HG02642 (cell line): ENCODE measurements around the gene ERF.

Source experiments
- ATAC-seq: cut with Tn5 transposase; IDR thresholded peaks from one replicate; pipeline ENCODE4 v1.9.1; 2021; ENCODE audit warnings: mild to moderate bottlenecking; ENCODE audit not compliant: unreplicated experiment, poor library complexity

The ERF gene

DNA sequence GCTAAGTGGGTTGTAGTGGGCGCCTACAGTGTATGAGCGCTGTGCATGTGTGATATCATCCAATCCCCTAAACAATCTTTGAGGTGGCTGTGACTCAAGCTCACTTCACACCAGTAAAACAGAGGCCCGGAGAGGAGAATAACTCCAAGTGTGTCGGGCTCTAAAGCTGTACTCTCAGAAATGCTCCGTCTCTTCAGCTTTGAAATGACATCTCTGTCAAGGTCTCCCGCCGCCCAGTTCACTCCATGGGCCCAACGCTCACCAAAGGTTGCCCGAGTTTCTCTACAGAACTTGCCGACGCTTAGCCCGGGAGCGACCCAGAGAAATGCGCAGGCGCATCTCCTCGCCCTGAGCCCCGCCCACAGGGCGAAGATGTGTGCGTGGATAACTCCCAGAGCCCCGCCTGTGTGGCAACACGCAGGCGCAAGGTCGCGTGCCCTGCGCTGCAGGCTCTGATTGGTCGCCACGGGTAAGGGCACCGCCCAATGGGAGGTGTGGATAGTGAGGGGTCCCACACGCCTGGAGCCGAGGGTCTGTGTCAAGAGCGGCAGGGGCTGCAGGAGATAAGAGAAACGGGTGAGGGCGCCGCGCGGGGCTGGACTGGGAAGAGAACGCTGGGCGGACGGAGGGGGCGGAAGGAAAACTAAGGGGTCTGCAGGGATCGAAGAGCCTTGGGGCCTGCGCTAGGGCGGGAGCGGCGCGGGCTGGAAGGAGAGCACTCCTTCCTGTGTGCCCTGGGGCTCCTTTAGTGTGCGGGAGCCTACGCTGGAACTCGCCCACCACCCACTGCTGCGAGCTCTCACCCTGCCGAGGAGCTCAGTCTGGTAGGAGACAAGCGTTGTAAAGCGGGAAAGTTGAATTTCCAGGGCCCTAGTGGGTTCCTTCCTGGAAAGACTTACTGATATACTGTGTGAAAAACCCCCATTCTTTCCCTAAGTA is 34.8 kb downstream of the ERF start, which contains the start of gene ZNF526:
ZNF526 (plus strand) TSS at position 501 of the 939 bp plus-strand sequence. CDS start 4,092 bp downstream, outside the sequence.
- ATAC-seq, result peak; percentile 80

DNA sequence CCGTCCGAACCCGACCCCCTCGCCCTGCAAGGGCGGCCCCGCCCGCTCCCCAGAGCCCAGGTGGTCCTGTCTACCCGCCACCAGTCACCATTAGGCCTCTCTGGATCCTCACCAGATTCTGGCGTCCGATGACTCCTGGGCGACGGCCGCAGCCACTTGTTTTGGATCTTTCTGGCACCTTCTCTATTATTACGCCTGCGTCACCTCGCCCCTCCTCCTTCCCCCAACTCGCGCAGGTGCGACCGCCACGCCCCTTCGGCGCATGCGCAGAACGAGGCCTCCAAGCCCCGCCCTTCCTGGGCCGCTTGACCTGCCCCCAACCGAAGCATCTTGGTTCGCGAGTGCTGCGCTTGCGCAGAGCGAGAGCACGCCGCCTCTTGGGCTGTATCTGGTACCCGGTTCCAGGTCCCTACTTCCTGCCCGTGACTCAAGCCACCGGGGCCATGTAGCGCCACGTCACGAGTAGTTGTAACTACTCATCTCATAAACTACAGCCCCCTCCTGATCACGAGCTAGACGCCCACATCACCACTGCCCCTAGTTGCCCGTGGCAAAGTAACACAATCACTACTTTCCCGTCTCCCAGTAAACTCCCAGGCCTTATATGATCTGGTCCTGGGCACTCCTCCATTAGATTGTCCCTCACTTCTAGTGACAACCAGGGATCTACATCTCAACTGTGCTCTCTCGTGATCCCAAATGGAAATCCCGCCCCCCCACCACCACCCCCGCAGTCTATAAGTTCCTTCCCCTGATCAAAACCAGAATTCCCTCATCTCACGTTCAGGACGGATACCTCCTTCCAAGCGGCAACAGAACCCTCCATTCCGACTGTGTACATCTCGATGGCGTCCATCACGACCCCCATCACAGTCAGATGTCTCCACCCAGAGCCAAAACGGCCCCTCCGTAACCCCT is 37.1 kb downstream of the ERF start, which contains the start of gene DEDD2:
DEDD2 (minus strand) TSS at position 158 of the 918 bp plus-strand sequence. CDS start 670 bp downstream, outside the sequence.
- ATAC-seq, result peak; percentile 72

DNA sequence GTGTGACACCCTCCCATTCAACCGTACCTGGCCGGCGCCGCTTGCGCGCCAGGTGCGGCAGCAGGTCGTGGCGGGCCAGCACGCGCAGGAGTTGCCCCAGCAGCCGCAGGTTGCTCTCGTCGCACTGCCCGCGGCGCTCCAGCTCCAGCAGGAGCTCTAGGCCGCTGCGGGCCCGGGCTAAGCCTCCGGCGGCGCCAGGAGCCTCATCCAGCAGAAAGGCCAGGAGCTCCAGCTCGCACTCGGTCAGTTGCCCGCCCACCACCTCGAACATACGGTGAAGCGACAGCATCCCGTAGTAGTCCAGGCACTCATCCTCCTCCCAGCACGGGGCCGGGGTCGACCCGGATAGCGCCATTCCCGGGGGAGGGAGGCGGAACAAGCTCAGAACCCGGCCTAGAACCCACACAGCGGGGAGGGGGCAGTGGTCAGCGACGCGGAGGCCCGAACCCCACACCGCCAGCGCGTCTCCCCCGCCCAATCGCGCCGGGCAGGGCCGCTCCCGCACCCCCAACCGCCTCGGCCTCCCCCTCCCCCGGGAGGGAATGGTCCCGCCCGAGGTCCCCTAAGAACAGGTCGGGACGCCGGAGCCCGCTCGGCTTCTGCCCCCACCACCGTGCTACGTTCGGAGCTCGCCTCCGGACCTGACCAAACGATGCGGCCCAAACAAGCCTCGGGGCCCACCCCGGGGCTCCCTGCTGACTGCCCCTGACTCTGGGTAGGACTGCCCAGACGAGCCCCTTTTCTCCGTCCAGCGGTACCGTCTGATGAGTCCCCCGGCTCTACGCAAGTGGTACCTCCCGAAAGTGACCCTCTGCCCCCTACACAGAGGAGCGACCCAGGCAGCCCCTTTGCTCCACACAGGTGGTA is 38.0 kb downstream of the ERF start:
- peak; percentile 5 for ATAC-seq

DNA sequence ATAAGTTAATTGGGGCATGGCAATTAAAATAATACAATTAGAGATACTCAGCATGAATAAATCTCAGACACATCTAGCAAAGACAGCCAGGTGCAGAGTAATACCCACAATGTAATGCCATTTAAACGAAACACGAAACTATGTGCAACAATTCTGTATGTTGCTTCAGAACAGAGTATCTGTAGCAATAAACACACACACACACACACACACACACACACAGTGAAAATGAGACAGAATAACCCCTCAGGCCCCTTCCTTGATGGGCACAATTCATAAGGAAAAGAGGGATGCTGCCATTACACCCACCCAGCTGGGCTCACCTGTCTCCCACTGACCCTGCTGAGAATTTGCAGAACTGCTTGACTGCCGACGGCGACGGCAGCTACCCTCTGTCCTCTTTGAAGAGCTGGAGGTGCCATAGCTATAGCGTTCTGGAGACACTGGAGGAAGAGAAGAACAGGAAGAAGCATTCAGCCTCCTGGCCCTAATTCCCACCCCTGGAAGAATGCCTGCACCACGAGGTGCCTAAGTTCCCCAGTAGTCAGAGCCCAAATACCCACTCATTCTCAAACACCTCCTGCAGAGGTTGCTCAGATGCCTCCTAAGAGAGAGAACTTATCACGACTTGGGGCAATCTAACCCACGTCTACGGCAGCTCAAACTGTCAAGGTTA is 40.0 kb downstream of the ERF start:
- no peak for ATAC-seq

DNA sequence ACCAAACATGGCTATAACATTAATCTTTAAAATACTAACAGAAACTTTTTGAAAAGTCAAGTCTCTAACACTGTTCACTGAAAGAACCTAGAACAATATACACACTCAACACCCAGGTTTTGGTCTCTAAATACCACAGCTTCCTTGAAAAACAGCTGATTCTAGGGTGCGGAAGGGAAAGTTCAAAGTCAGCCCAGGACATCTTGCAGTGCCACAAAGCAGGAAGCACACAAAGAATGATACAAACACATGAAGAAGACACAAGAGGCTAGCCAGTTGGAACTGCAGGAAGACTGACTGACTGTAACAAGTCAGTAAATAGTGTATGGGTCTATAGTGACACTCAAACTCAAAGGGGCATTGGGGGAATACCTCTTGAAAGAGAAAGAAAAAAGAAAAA is 42.0 kb downstream of the ERF start:
- ATAC-seq, result no peak

DNA sequence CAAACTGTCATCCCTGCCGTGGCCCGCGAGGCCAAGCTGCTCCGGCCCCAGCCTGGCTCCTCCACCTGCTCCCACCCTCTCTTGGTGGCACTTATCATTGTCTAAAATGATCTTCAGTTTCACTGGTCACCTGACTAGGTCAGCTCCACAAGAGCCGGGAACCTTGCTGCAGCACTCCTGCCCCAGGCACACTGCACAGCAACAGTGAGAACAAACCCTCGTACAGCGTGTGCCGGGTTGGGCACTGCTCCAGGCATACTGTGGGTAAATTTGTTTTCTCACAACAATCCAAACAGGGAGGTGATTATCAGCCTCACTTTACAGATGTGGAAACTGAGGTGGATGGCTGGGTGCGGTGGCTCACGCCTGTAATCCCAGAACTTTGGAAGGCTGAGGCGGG is 46.3 kb downstream of the ERF start:
- no peak for ATAC-seq

DNA sequence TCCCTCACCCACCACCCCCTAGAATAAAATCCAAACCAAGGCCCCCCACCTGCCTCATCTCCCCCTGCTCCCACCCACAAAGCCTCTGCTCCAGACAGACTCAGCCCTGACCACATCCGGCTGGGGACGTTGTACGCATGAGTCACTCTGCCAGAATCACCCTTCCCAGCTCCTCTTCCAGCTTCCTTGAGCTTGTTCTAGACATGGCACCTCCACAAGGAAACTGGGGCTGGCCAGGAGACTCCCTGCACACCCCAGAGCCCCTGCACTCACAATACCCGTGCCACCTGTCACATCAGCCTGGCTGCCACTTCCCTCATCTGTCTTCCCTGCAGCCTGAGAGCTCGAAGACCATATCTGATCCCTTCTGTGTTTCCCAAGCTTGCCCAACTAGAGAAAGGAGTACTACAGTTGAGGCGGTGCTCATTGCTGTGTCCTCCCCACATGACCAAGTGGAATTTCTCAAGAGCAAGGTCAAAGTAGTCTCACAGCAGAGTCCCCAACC is 47.1 kb downstream of the ERF start:
- ATAC-seq, result no peak

DNA sequence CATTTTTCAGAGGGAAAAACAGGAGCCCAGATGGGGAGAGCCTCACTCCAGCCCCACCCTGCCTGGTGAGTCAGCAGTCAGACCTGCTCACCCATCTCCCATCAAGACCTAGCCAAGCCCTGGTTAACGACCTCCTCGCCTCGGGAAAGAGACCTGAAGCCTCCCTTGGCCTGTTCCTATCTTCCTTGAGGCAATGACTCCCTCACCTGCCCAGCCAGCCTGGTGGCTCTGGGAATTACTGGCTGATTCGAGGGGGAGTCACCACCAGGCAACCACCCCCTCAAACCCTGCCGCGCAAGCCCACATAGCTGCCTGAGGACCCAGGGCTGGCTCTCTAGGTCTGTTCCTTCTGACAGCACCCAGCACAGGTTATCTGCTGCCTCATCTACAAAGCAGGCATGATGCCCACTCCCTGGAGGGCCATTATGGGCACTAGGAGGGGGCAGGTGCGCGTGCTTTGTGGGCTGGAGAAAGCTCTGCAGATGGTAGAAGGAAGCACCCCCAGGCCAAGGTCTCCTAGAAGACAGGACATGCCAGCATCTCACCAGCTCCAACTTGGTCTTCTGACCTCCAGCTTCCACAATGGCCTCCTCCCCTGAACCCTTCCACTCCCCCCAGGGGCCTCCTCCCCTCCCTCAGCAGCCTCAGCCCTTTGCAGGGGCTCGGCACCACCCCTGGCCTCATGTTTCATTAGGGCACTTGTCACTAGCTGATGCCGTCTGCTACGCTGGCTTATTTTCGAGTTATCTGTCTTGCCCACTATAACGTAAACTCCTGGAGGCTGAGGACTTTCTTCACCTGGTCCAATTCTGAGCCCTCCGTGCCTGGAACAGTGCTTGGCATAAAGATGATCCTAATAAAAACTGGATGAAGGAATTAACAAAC is 47.8 kb downstream of the ERF start:
- ATAC-seq, result no peak

DNA sequence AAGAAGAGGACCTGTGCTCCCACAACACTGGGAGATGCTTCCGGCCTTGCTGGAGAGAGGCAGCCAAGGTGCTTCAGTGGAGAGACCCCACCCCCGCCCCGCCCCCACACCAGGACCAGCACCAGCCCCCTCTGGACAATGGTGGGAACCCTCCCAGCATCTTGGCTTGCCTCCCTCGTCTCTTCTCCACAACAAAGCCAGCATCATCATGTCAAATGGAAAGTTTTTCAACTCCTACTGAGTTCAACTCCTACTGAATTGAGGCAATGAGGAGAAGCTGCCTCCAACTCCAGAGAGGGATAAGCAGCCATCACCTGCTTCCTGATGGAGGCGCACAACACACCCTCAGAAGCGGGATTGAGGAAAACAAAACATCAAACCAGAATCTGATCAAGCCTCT is 50.3 kb downstream of the ERF start:
- no peak for ATAC-seq

DNA sequence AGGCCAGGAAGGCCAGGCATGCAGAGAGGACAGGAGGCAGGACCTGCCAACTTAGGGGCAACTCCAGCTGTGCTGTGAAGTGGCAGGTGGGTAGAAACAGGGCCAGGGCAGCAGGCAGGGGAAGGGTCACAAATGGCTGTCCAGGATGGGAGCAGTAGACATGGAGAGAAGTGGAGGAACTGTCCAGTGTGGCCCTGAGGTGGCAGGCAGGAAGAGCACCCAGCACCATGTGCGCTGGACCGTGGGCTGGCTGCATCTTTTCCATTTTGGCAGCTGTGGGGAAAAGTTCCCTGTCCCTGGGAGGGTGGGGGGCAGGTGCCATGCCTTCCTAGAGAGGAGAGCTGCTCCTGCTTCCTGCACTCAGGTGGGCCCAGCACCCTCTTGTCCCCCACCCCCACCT is 51.2 kb downstream of the ERF start:
- no peak for ATAC-seq

DNA sequence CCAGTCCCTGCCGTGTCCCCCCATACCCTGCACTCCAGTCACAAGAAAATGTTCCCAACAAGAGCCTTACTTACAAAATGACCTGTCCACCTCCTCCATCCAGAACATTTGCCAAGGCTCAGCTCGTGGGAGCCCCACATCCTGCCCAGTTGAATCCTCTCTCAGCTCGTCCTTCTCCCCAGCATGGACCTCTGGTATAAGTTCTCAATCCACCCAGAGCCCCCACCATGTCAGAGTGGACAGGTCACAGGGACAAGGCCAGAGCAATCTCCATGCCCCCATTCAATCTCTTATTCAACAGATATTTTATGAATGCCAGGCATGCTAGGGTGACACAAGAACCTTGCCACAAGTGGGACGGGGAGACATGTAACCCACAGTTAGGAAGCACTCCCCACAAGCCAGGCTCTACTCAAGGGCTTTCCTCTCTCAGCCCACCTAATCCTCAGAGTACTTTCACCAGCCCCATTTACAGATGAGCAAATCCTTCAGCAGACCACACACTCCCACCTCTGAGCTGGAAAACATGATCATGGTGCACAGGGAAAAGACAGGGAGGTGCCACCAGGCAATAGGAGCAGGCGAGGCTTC is 52.5 kb downstream of the ERF start:
- ATAC-seq, result no peak

DNA sequence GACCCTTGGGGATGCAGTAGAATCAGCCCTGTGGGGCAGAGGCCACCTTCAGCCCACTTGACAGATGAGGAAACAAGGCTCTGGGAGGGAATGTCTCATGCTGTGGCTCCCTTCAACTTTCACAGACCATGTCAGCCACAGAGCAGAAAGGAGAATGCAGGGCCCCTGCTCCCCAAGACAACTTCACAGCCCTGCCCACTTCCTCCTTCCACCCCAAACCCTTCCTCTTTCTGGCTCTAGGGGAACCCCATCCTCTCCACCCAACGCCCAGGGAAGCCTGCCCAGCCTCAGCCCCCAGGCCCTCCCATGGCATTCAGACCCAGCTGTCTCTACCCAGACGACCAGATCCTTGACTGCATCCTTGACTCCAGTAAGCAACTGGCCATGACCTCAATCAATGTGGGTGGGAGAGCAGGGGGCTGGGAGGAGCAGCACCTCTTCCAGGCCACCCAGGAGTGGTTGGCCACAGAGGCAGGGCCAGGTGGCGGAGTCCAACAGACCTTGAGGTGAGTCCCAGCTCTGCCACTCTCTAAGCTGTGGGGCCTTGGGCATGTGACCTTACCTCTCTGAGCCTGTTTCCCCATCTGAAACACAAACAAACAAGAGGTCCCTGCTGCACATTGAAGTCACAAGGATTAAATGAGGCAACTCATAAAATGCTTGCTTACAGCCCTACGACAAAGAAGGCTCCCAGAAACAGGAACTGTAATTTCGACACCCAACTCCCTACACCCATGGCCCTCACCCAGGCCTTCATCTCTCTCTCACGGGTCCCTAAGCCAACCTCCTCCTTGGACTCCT is 53.2 kb downstream of the ERF start:
- peak; percentile 40 for ATAC-seq

DNA sequence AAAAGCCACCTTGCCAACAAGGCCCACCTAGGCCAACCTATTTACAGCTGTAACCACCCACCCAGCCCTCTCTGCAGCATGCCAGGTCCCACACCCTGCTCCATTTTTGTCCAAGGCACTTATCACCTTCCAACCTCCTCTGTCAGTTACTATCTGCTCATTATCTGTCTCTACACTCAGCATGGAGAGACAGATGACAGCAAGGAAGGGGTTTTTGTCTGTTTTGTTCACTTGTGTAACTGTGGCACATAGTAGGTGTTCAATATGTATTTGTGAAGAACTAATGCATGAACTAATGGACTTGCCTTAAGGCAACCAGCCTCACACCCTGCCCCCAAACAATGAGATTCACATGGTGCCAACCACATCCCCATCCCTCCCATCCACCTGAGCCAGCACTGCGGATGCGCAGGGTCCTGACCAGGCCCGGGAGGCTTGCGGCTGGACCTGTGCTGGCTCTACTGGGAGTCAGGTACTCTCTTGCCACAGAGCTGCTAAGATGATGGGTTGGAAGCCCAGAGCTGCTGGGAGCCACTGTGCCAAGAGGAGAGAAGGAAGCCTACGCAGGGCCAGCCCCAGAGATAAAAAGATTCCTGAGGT is 54.7 kb downstream of the ERF start:
- ATAC-seq, result no peak

DNA sequence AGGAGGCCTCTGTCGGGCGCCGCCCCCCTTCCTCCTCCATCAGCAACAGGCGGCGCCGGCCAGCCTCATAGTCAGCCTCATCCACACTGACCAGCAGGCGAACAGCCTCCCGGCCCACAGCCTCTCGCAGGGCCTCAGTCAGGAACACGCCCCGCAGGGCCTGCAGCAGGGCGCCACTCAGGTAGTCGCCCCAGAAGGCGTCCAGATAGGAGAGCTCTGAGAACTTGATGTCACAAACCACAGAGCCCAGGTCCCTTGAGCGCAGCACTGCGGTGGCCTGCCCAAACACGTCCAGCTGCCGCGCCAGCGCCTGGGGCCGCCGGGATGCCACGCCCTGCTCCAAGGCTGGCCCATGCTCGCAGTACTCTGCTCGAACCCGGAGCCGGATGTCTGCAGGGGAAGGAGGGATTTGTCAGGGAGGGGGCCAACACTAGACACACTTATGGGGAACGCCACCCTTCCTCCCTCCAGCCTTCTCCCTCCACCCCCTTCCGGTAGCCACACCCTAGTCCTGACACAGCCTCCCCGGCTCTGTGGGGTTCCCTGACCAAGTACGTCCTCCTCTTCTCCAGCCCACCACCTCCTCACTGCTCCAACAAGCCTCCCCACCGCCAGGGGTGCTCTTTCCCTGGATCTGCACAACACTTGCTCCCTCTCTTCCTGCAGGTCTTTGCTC is 55.4 kb downstream of the ERF start:
- ATAC-seq, result peak; percentile 41

DNA sequence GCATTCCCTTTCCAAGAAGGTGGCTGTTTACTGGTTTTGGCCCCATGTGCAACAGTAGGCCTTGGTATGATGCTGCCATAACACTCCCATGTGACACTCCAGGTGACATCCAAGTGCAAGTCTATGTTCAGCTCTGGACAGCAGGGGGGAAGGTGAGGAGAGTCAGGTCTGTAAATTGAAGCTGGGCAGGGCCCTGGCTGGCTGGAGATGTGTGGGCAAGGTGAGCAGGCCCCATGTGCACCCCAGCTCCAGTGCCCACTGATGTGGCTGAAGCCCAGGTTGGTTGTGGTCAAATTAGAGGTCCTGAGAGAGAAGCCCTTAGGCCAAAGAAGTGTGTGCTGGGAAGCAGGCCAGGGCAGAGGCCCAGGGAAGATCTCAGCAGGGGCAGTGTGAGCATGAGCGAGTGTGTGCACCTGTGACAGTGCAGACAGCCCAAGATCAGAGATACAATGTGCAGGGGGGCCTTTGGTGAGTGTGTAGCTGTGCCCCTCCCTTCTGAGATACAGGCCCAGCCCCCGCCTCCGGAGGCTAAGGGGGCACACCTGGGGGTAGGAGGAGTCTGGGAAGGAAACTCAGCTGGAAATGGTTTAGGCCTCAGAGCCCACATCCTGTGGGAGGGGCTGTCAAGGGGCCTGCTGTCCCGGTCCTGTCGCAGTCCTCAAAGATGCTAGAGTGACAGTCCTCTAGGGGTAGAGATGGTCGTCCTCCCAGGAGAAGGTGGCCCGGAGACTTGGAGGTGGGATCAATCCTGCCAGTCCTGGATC is 56.1 kb downstream of the ERF start:
- peak; percentile 42 for ATAC-seq
